HepG2 (cell line): ENCODE measurements around the gene TUBA4A. TPM values are rescaled to one million over a fixed set of nuclear protein-coding genes. Genes with fewer than 3 reads are reported as not detected.

Experiments
- ELF1 ChIP-seq: sonication (generic); formaldehyde crosslinking; IDR thresholded peaks from 2 replicates; pipeline ENCODE4 v1.4.0; 2020; ENCODE audit warnings: missing genetic modification reagents
- ESRRA ChIP-seq: sonication (generic); formaldehyde crosslinking; IDR thresholded peaks from 2 replicates; pipeline ENCODE4 v1.5.1; 2020; ENCODE audit warnings: mild to moderate bottlenecking, low read depth, missing genetic modification reagents
- GATA4 ChIP-seq: sonication (generic); IDR thresholded peaks from 2 replicates; pipeline ENCODE4 v1.6.1; 2016; ENCODE audit warnings: antibody characterized with exemption, low read depth, borderline replicate concordance
- HMG20A ChIP-seq: IDR thresholded peaks from 2 replicates; pipeline ENCODE4 v1.6.1; 2016; ENCODE audit warnings: borderline replicate concordance
- NFAT5 ChIP-seq: sonication (generic); formaldehyde crosslinking; IDR thresholded peaks from 2 replicates; pipeline ENCODE4 v1.4.0; 2020; ENCODE audit warnings: missing genetic modification reagents
- RXRB ChIP-seq: IDR thresholded peaks from 2 replicates; pipeline ENCODE4 v1.6.1; 2016; ENCODE audit warnings: borderline replicate concordance, missing genetic modification reagents, missing compliant biosample characterization
- WIZ ChIP-seq: sonication (generic); formaldehyde crosslinking; IDR thresholded peaks from 2 replicates; pipeline ENCODE4 v1.5.1; 2020; ENCODE audit warnings: mild to moderate bottlenecking, missing genetic modification reagents
- ZBTB14 ChIP-seq: sonication (generic); formaldehyde crosslinking; IDR thresholded peaks from 2 replicates; pipeline ENCODE4 v1.4.0; 2020; ENCODE audit warnings: missing genetic modification reagents
- ZNF547 ChIP-seq: sonication (generic); formaldehyde crosslinking; IDR thresholded peaks from 2 replicates; pipeline ENCODE4 v1.5.1; 2020; ENCODE audit warnings: mild to moderate bottlenecking, missing genetic modification reagents
- ZNF710 ChIP-seq: sonication (generic); formaldehyde crosslinking; IDR thresholded peaks from 2 replicates; pipeline ENCODE4 v1.5.0; 2020; ENCODE audit warnings: mild to moderate bottlenecking, missing genetic modification reagents, borderline replicate concordance
- polyA plus RNA-seq, 8 experiments: library from polyadenylated mRNA; depleted of rRNA in 3 of 8; stranded (reverse) in 7 of 8; unstranded in 1 of 8; fragments of >200 nt; fragmentation: Illumina TruSeq in 4 of 8; extraction: Trizol in 4 of 8; gene quantifications; 2 replicates each; pipeline versions ENCODE4 v1.2.1 to v1.2.3, GENCODE V29; 2011 to 2016; ENCODE audit warnings: low read depth in 4 of 8, missing spikeins in 1 of 8, mixed read lengths in 1 of 8; ENCODE audit not compliant: insufficient read depth in 1 of 8
- total RNA-seq, 5 experiments: library from RNA; depleted of rRNA; stranded (reverse); fragments of >200 nt; fragmentation: Illumina TruSeq; extraction: Trizol; gene quantifications; 2 replicates each; pipeline ENCODE4 v1.2.3, GENCODE V29; 2016; ENCODE audit warnings: low read depth in 1 of 5
- TF ChIP-seq, protein P1 (sequence below): sonication (generic); formaldehyde crosslinking; IDR thresholded peaks from 2 replicates; pipeline ENCODE4 v1.9.0; 2021; ENCODE audit warnings: missing genetic modification reagents, mild to moderate bottlenecking, borderline replicate concordance
- TF ChIP-seq, protein P2 (sequence below): sonication (generic); formaldehyde crosslinking; IDR thresholded peaks from 2 replicates; pipeline ENCODE4 v1.8.1; 2022; ENCODE audit warnings: mild to moderate bottlenecking, missing genetic modification reagents
- TF ChIP-seq, protein P3 (sequence below): sonication (generic); formaldehyde crosslinking; IDR thresholded peaks from 2 replicates; pipeline ENCODE4 v1.8.0; 2022; ENCODE audit warnings: missing genetic modification reagents, mild to moderate bottlenecking, moderate library complexity, borderline replicate concordance

Gene TUBA4A
- total and polyA plus RNA-seq, 2 of the 13 experiments (the other 11 are each of a cell fraction or from before 2014, with no cell fraction given): 1.3 to 12.7 TPM

GRCh38 chr2:219230059-219230540 lies 23.6 kb downstream of the TUBA4A start (continued):
- TF ChIP-seq ZNF710 (no peak), GATA4 (no peak), RXRB (CRISPR knock-in tag) (no peak), ZNF547 (CRISPR knock-in tag) (no peak), WIZ (CRISPR knock-in tag) (0 out of 2 replicates have a peak, but pooled peaks have one; percentile 23), ESRRA (CRISPR knock-in tag) (no peak), HMG20A (CRISPR knock-in tag) (no peak), NFAT5 (CRISPR knock-in tag) (no peak), ZBTB14 (CRISPR knock-in tag) (no peak), ELF1 (CRISPR knock-in tag) (peak; percentile 75)
- TF ChIP-seq, protein P1, sequence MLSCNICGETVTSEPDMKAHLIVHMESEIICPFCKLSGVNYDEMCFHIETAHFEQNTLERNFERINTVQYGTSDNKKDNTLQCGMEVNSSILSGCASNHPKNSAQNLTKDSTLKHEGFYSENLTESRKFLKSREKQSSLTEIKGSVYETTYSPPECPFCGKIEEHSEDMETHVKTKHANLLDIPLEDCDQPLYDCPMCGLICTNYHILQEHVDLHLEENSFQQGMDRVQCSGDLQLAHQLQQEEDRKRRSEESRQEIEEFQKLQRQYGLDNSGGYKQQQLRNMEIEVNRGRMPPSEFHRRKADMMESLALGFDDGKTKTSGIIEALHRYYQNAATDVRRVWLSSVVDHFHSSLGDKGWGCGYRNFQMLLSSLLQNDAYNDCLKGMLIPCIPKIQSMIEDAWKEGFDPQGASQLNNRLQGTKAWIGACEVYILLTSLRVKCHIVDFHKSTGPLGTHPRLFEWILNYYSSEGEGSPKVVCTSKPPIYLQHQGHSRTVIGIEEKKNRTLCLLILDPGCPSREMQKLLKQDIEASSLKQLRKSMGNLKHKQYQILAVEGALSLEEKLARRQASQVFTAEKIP (CRISPR knock-in tag): no peak
- TF ChIP-seq, protein P2, sequence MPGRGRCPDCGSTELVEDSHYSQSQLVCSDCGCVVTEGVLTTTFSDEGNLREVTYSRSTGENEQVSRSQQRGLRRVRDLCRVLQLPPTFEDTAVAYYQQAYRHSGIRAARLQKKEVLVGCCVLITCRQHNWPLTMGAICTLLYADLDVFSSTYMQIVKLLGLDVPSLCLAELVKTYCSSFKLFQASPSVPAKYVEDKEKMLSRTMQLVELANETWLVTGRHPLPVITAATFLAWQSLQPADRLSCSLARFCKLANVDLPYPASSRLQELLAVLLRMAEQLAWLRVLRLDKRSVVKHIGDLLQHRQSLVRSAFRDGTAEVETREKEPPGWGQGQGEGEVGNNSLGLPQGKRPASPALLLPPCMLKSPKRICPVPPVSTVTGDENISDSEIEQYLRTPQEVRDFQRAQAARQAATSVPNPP (CRISPR knock-in tag): no peak
- TF ChIP-seq, protein P3, sequence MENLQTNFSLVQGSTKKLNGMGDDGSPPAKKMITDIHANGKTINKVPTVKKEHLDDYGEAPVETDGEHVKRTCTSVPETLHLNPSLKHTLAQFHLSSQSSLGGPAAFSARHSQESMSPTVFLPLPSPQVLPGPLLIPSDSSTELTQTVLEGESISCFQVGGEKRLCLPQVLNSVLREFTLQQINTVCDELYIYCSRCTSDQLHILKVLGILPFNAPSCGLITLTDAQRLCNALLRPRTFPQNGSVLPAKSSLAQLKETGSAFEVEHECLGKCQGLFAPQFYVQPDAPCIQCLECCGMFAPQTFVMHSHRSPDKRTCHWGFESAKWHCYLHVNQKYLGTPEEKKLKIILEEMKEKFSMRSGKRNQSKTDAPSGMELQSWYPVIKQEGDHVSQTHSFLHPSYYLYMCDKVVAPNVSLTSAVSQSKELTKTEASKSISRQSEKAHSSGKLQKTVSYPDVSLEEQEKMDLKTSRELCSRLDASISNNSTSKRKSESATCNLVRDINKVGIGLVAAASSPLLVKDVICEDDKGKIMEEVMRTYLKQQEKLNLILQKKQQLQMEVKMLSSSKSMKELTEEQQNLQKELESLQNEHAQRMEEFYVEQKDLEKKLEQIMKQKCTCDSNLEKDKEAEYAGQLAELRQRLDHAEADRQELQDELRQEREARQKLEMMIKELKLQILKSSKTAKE (CRISPR knock-in tag): no peak
